Ishikawa (cell line): ENCODE data around the gene DGKG.

Experiments
- CREB1 ChIP-seq: IDR thresholded peaks from 2 replicates; pipeline ENCODE4 v1.6.1; 2012; ENCODE audit warnings: low read depth
- EP300 ChIP-seq: IDR thresholded peaks from 2 replicates; pipeline ENCODE4 v1.6.1; 2012; ENCODE audit warnings: borderline replicate concordance
- FOXM1 ChIP-seq: IDR thresholded peaks from 2 replicates; pipeline ENCODE4 v1.6.1; 2012; ENCODE audit warnings: low read depth, borderline replicate concordance
- RAD21 ChIP-seq: IDR thresholded peaks from 2 replicates; pipeline ENCODE4 v1.6.1; 2012; ENCODE audit warnings: low read depth
- TAF1 ChIP-seq: IDR thresholded peaks from 2 replicates; pipeline ENCODE4 v1.6.1; 2012; ENCODE audit warnings: low read depth, mild to moderate bottlenecking
- YY1 ChIP-seq: IDR thresholded peaks from 2 replicates; pipeline ENCODE4 v1.6.1; 2012; ENCODE audit warnings: low read depth
- ZBTB7A ChIP-seq: IDR thresholded peaks from 2 replicates; pipeline ENCODE4 v1.6.1; 2012; ENCODE audit warnings: low read depth
- TF ChIP-seq, protein P1 (sequence below): IDR thresholded peaks from 2 replicates; pipeline ENCODE4 v1.6.1; 2012
- TF ChIP-seq, protein P2 (sequence below): IDR thresholded peaks from 2 replicates; pipeline ENCODE4 v1.6.1; 2012; ENCODE audit warnings: low read depth, mild to moderate bottlenecking

DNA sequence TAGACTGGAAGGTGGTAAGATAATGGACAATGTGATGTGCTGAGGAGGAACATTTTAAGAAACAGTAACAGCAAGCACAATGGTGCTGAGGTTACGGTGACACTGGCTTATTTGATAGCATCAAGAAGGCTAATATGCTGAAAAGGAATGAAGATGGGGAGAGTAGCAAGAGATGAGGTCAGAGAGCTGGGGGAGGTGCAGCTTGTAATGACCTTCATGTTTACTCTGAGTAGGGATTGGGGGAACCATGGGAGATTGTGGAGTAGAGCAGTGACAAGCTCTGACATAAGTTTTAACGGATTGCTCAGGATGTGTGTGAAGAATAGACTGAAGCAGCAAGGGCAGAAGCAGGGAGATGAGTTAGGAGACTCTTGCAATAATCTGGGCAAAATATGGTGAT lies 56.7 kb downstream of the DGKG start:
- TF ChIP-seq YY1 (no peak), CREB1 (no peak), ZBTB7A (no peak), TAF1 (no peak), RAD21 (no peak), FOXM1 (no peak), EP300 (no peak)
- TF ChIP-seq, protein P1, sequence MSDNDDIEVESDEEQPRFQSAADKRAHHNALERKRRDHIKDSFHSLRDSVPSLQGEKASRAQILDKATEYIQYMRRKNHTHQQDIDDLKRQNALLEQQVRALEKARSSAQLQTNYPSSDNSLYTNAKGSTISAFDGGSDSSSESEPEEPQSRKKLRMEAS = no peak
- TF ChIP-seq, protein P2, sequence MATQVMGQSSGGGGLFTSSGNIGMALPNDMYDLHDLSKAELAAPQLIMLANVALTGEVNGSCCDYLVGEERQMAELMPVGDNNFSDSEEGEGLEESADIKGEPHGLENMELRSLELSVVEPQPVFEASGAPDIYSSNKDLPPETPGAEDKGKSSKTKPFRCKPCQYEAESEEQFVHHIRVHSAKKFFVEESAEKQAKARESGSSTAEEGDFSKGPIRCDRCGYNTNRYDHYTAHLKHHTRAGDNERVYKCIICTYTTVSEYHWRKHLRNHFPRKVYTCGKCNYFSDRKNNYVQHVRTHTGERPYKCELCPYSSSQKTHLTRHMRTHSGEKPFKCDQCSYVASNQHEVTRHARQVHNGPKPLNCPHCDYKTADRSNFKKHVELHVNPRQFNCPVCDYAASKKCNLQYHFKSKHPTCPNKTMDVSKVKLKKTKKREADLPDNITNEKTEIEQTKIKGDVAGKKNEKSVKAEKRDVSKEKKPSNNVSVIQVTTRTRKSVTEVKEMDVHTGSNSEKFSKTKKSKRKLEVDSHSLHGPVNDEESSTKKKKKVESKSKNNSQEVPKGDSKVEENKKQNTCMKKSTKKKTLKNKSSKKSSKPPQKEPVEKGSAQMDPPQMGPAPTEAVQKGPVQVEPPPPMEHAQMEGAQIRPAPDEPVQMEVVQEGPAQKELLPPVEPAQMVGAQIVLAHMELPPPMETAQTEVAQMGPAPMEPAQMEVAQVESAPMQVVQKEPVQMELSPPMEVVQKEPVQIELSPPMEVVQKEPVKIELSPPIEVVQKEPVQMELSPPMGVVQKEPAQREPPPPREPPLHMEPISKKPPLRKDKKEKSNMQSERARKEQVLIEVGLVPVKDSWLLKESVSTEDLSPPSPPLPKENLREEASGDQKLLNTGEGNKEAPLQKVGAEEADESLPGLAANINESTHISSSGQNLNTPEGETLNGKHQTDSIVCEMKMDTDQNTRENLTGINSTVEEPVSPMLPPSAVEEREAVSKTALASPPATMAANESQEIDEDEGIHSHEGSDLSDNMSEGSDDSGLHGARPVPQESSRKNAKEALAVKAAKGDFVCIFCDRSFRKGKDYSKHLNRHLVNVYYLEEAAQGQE = no peak
